H9 (cell line): ENCODE measurements around the gene PLEKHG2. TPM values are rescaled to one million over a fixed set of nuclear protein-coding genes. Genes with fewer than 3 reads are reported as not detected.

Experiments used
- DNase-seq: peaks from one replicate; pipeline ENCODE4 v3.0.0-alpha.2; 2017
- H2AFZ ChIP-seq: one replicate; pipeline ENCODE4 v1.6.1; 2013; ENCODE audit warnings: mild to moderate bottlenecking, low read length, control low read depth, moderate library complexity
- H2AK5ac ChIP-seq: 2 replicates; pipeline ENCODE4 v1.6.1; 2013; ENCODE audit warnings: low read length, control low read depth, mixed read lengths; ENCODE audit not compliant: insufficient read length
- H2BK120ac ChIP-seq: one replicate; pipeline ENCODE4 v1.6.1; 2013; ENCODE audit warnings: low read depth, mild to moderate bottlenecking, low read length, control low read depth, inconsistent platforms; ENCODE audit not compliant: poor library complexity, severe bottlenecking
- H2BK12ac ChIP-seq: 2 replicates; pipeline ENCODE4 v1.6.1; 2013; ENCODE audit warnings: low read length, control low read depth, mixed read lengths, low read depth; ENCODE audit not compliant: insufficient read length
- H2BK15ac ChIP-seq: 2 replicates; pipeline ENCODE4 v1.6.1; 2013; ENCODE audit warnings: low read depth, low read length, control low read depth
- H2BK20ac ChIP-seq: one replicate; pipeline ENCODE4 v1.6.1; 2013; ENCODE audit warnings: low read depth, mild to moderate bottlenecking, low read length, control low read depth, inconsistent platforms; ENCODE audit not compliant: poor library complexity, severe bottlenecking
- H2BK5ac ChIP-seq: 2 replicates; pipeline ENCODE4 v1.6.1; 2013; ENCODE audit warnings: low read length, control low read depth, mixed read lengths; ENCODE audit not compliant: insufficient read length
- H3K14ac ChIP-seq: 2 replicates; pipeline ENCODE4 v1.6.1; 2013; ENCODE audit warnings: low read length, control low read depth; ENCODE audit not compliant: insufficient read depth
- H3K18ac ChIP-seq: 2 replicates; pipeline ENCODE4 v1.6.1; 2013; ENCODE audit warnings: low read depth, mild to moderate bottlenecking, mixed read lengths, low read length, control low read depth; ENCODE audit not compliant: insufficient read length
- H3K23ac ChIP-seq: 2 replicates; pipeline ENCODE4 v1.6.1; 2013; ENCODE audit warnings: low read length, control low read depth, mixed read lengths, low read depth; ENCODE audit not compliant: insufficient read length
- H3K23me2 ChIP-seq: 2 replicates; pipeline ENCODE4 v1.6.1; 2013; ENCODE audit warnings: low read depth, mild to moderate bottlenecking, mixed read lengths, low read length, control low read depth; ENCODE audit not compliant: insufficient read length, poor library complexity, severe bottlenecking
- H3K27ac ChIP-seq: 2 replicates; pipeline ENCODE4 v1.5.1; 2013; ENCODE audit warnings: low read length, control low read depth, mixed read lengths, low read depth; ENCODE audit not compliant: insufficient read length
- H3K27me3 ChIP-seq: 2 replicates; pipeline ENCODE4 v1.6.1; 2013; ENCODE audit warnings: low read length, control low read depth, inconsistent platforms; ENCODE audit not compliant: insufficient read depth
- H3K4ac ChIP-seq: 2 replicates; pipeline ENCODE4 v1.6.1; 2013; ENCODE audit warnings: low read depth, mild to moderate bottlenecking, control low read depth, inconsistent platforms, low read length, moderate library complexity
- H3K4me1 ChIP-seq: 2 replicates; pipeline ENCODE4 v1.6.1; 2013; ENCODE audit warnings: low read length, control low read depth, inconsistent platforms; ENCODE audit not compliant: insufficient read depth
- H3K4me2 ChIP-seq: 2 replicates; pipeline ENCODE4 v1.6.1; 2013; ENCODE audit warnings: low read length, control low read depth, mixed read lengths; ENCODE audit not compliant: insufficient read length, insufficient read depth
- H3K56ac ChIP-seq: 2 replicates; pipeline ENCODE4 v1.6.1; 2013; ENCODE audit warnings: low read depth, mild to moderate bottlenecking, mixed read lengths, low read length, control low read depth; ENCODE audit not compliant: insufficient read length
- H3K79me1 ChIP-seq: 2 replicates; pipeline ENCODE4 v1.6.1; 2013; ENCODE audit warnings: low read depth, mild to moderate bottlenecking, moderate library complexity, low read length, control low read depth, inconsistent platforms; ENCODE audit not compliant: insufficient read depth, poor library complexity, severe bottlenecking
- H3K79me2 ChIP-seq: 2 replicates; pipeline ENCODE4 v1.6.1; 2013; ENCODE audit warnings: low read length, control low read depth, inconsistent platforms; ENCODE audit not compliant: insufficient read depth
- H3K9ac ChIP-seq: 2 replicates; pipeline ENCODE4 v1.6.1; 2013; ENCODE audit warnings: low read length, control low read depth, mixed read lengths; ENCODE audit not compliant: insufficient read length; ENCODE audit errors: extremely low read depth
- H3K9me3 ChIP-seq: one replicate; pipeline ENCODE4 v1.6.1; 2013; ENCODE audit warnings: low read depth, low read length, inconsistent platforms; ENCODE audit not compliant: control insufficient read depth
- H3T11ph ChIP-seq: one replicate; pipeline ENCODE4 v1.6.1; 2013; ENCODE audit warnings: mild to moderate bottlenecking, low read length, control low read depth, inconsistent platforms
- H4K20me1 ChIP-seq: one replicate; pipeline ENCODE4 v1.6.1; 2013; ENCODE audit not compliant: control insufficient read depth, insufficient read length, insufficient read depth
- H4K5ac ChIP-seq: 2 replicates; pipeline ENCODE4 v1.6.1; 2013; ENCODE audit warnings: low read depth, mild to moderate bottlenecking, mixed read lengths, low read length, control low read depth; ENCODE audit not compliant: insufficient read length
- H4K8ac ChIP-seq: replicated peaks from 2 replicates; pipeline ENCODE4 v1.6.1; 2013; ENCODE audit warnings: low read length, control low read depth, mixed read lengths, low read depth; ENCODE audit not compliant: insufficient read length
- H4K91ac ChIP-seq: 2 replicates; pipeline ENCODE4 v1.6.1; 2013; ENCODE audit warnings: low read depth, mild to moderate bottlenecking, moderate library complexity, mixed read lengths, low read length, control low read depth; ENCODE audit not compliant: insufficient read length
- H3K27ac Mint-ChIP-seq, 3 experiments: 2 replicates in 2 of 3; 3 replicates in 1 of 3; pipeline ENCODE4 v1.8.0; 2020 to 2021; ENCODE audit warnings: mixed read lengths in 3 of 3, mild to moderate bottlenecking in 1 of 3, moderate library complexity in 1 of 3
- H3K27me3 Mint-ChIP-seq: 2 replicates; pipeline ENCODE4 v1.8.0; 2021; ENCODE audit warnings: low read depth, mild to moderate bottlenecking, moderate library complexity, mixed read lengths
- H3K36me3 Mint-ChIP-seq, 3 experiments: 2 replicates in 2 of 3; 3 replicates in 1 of 3; pipeline ENCODE4 v1.8.0; 2020 to 2021; ENCODE audit warnings: low read depth in 3 of 3, mixed read lengths in 3 of 3; ENCODE audit not compliant: insufficient read depth in 1 of 3
- H3K4me1 Mint-ChIP-seq, 2 experiments: 2 replicates each; pipeline ENCODE4 v1.8.0; 2020; ENCODE audit warnings: mixed read lengths in 2 of 2
- H3K4me3 Mint-ChIP-seq, 2 experiments: 2 replicates in 1 of 2; 3 replicates in 1 of 2; pipeline ENCODE4 v1.8.0; 2020 to 2021; ENCODE audit warnings: mild to moderate bottlenecking in 2 of 2, mixed read lengths in 2 of 2, moderate library complexity in 1 of 2
- H3K9me3 Mint-ChIP-seq, 2 experiments: 2 replicates in 1 of 2; 3 replicates in 1 of 2; pipeline ENCODE4 v1.8.0; 2020; ENCODE audit warnings: mild to moderate bottlenecking in 2 of 2, mixed read lengths in 2 of 2, moderate library complexity in 1 of 2
- CTCF ChIP-seq: fragments of 200-600 bp; sonication (generic); conservative IDR thresholded peaks from 3 replicates; pipeline ENCODE4 v1.8.0; 2021; ENCODE audit warnings: antibody characterized with exemption, mild to moderate bottlenecking
- WGBS: extraction: QIAGEN DNeasy Blood & Tissue Kit; methylation state at CpG from one replicate; pipeline ENCODE4 v1.1.7; 2013; ENCODE audit warnings: missing lambda C conversion rate, low lambda C conversion rate, mixed read lengths; ENCODE audit not compliant: insufficient read length; ENCODE audit errors: extremely low coverage; 5-methylcytosine and 5-hydroxymethylcytosine counted together
- total RNA-seq: library from RNA; stranded (reverse); gene quantifications from 2 replicates; pipeline ENCODE4 v1.2.1, GENCODE V29; 2021

The PLEKHG2 gene
- total RNA-seq, 1 experiment from 2014 or later: 167 TPM

- Histone ChIP-seq H3K4me1 (no peaks in the 10 kb centered on the region), H3K18ac (no peak overlapping the region), H2BK12ac (no peak overlapping the region), H3K4me2 (no peak overlapping the region), H3K27ac (no peak overlapping the region), H2BK120ac (no peak overlapping the region), H3K14ac (no peak overlapping the region), H3K23ac (no peak overlapping the region), H4K8ac (no peak overlapping the region), H2AFZ (no peak overlapping the region), H3K56ac (no peak overlapping the region), H3K27me3 (no peaks in the 10 kb centered on the region), H3K9me3 (no peaks in the 10 kb centered on the region), H2BK20ac (no peak overlapping the region), H3K79me1 (no peaks in the 10 kb centered on the region), H2AK5ac (no peak overlapping the region), H3K9ac (no peak overlapping the region), H3K4ac (no peak overlapping the region), H2BK15ac (no peak overlapping the region), H4K5ac (no peak overlapping the region), H4K91ac (no peak overlapping the region), H3T11ph (no peak overlapping the region), H3K79me2 (no peaks in the 10 kb centered on the region), H3K23me2 (no peaks in the 10 kb centered on the region), H4K20me1 (peaks cover 3% of the 10 kb centered on the region), H2BK5ac (no peak overlapping the region)
- TF ChIP-seq CTCF: no peak
- H3K4me1 Mint-ChIP-seq: no peaks in the 10 kb centered on the region
- no peaks in the 10 kb centered on the region for H3K9me3 Mint-ChIP-seq
- H3K4me3 Mint-ChIP-seq: no peak overlapping the region
- peaks cover 48 to 81% (median 80%) of the 10 kb centered on the region in 3 experiments for H3K36me3 Mint-ChIP-seq
- no peaks in the 10 kb centered on the region; the same call in 1 of the 2 replicates for H3K27me3 Mint-ChIP-seq
- no peak for DNase-seq
- H3K27ac Mint-ChIP-seq: peak overlapping the region in 2 of 3 experiments; percentile 9 to 34; a peak in 3 of 7 replicates
- no CpG with 5 or more reads among the region's 18 CpGs for WGBS
Measured at GRCh38 chr19:39465956-39466747, 53.7 kb downstream of the PLEKHG2 start.
